Epithelial cell of esophagus (primary cell): ENCODE results near the gene NLRP14.

ENCODE experiments used
- DNase-seq: peaks from one replicate; pipeline ENCODE4 v3.0.0; 2010; ENCODE audit warnings: low read depth
- H3K4me3 ChIP-seq: 2 replicates; pipeline ENCODE4 v1.5.1; 2011; ENCODE audit warnings: mild to moderate bottlenecking, low read length, control low read depth
- CTCF ChIP-seq: IDR thresholded peaks from 2 replicates; pipeline ENCODE4 v1.5.1; 2011; ENCODE audit warnings: low read depth, mild to moderate bottlenecking, low read length, control low read depth, inconsistent platforms; ENCODE audit not compliant: insufficient read depth; ENCODE audit errors: missing control alignments

The NLRP14 gene

GRCh38 chr11:7115780-7116179 lies 95.5 kb downstream of the NLRP14 start:
- DNase-seq, result no peak
- no peak for TF ChIP-seq CTCF
- H3K4me3 ChIP-seq, result no peak overlapping the region

GRCh38 chr11:7116370-7116769 lies 96.1 kb downstream of the NLRP14 start:
- H3K4me3 ChIP-seq, result no peak overlapping the region
- no peak for TF ChIP-seq CTCF
- DNase-seq, result no peak
